Liver (tissue), 9 donors: Measurements from ENCODE around the gene TRIM58. TPM values are rescaled to one million over a fixed set of nuclear protein-coding genes. Genes with fewer than 3 reads are reported as not detected.

Experiments
- DNase-seq: peaks from one replicate; pipeline ENCODE4 v3.0.0-alpha.2; 2017; ENCODE audit warnings: low spot score
- H3K27ac ChIP-seq, 2 donors: one replicate each; pipeline ENCODE4 v1.7.0; 2013; ENCODE audit warnings: inconsistent platforms in 2 of 2, low read length in 2 of 2, control low read depth in 1 of 2, low read depth in 1 of 2, mild to moderate bottlenecking in 1 of 2
- H3K27me3 ChIP-seq, 4 donors: one replicate each; pipeline versions ENCODE4 v1.6.1 to v1.7.0; 2013; ENCODE audit warnings: low read length in 3 of 4, inconsistent platforms in 1 of 4, mild to moderate bottlenecking in 1 of 4, moderate library complexity in 1 of 4; ENCODE audit not compliant: control insufficient read depth in 4 of 4, insufficient read depth in 4 of 4
- H3K36me3 ChIP-seq, 4 donors: one replicate each; pipeline versions ENCODE4 v1.6.1 to v1.7.0; 2013; ENCODE audit warnings: low read length in 3 of 4, mild to moderate bottlenecking in 3 of 4, low read depth in 1 of 4, moderate library complexity in 1 of 4; ENCODE audit not compliant: control insufficient read depth in 4 of 4, insufficient read depth in 3 of 4
- H3K4me1 ChIP-seq, 4 donors: one replicate each; pipeline versions ENCODE4 v1.6.1 to v1.7.0; 2013; ENCODE audit warnings: low read length in 3 of 4, mild to moderate bottlenecking in 3 of 4, moderate library complexity in 1 of 4; ENCODE audit not compliant: control insufficient read depth in 4 of 4, insufficient read depth in 4 of 4
- H3K4me3 ChIP-seq, 3 donors: one replicate each; pipeline versions ENCODE4 v1.6.1 to v1.7.0; 2013; ENCODE audit warnings: low read length in 3 of 3, control low read depth in 1 of 3, low read depth in 1 of 3, mild to moderate bottlenecking in 1 of 3
- H3K9ac ChIP-seq, 2 donors: one replicate each; pipeline ENCODE4 v1.7.0; 2013; ENCODE audit warnings: low read length in 2 of 2, mild to moderate bottlenecking in 2 of 2, moderate library complexity in 2 of 2, control low read depth in 1 of 2, low read depth in 1 of 2
- H3K9me3 ChIP-seq, 4 donors: one replicate each; pipeline versions ENCODE4 v1.6.1 to v1.7.0; 2013; ENCODE audit warnings: low read length in 3 of 4; ENCODE audit not compliant: control insufficient read depth in 4 of 4
- ATF3 ChIP-seq: IDR thresholded peaks from 2 replicates; pipeline ENCODE4 v1.6.1; 2016; ENCODE audit warnings: antibody characterized with exemption
- CTCF ChIP-seq: fragments of 150-350 bp; IDR thresholded peaks from 2 replicates; pipeline ENCODE4 v1.5.1; 2017; ENCODE audit warnings: improper control_type of control experiment, low read depth, low read length; ENCODE audit not compliant: missing input control
- EGR1 ChIP-seq, 2 donors: IDR thresholded peaks; 2 replicates each; pipeline ENCODE4 v1.6.1; 2016 to 2018; ENCODE audit warnings: antibody characterized with exemption in 2 of 2, low read depth in 2 of 2
- FOXA1 ChIP-seq: IDR thresholded peaks from 2 replicates; pipeline ENCODE4 v1.6.1; 2016; ENCODE audit warnings: antibody characterized with exemption
- FOXA2 ChIP-seq: IDR thresholded peaks from 2 replicates; pipeline ENCODE4 v1.6.1; 2016; ENCODE audit warnings: antibody characterized with exemption
- GABPA ChIP-seq, 2 donors: IDR thresholded peaks in 1 of 2; conservative IDR thresholded peaks in 1 of 2; 2 replicates each; pipeline ENCODE4 v1.6.1; 2016; ENCODE audit warnings: antibody characterized with exemption in 2 of 2, mild to moderate bottlenecking in 1 of 2, moderate library complexity in 1 of 2
- HNF4G ChIP-seq: IDR thresholded peaks from 2 replicates; pipeline ENCODE4 v1.6.1; 2016; ENCODE audit warnings: antibody characterized with exemption
- JUND ChIP-seq, 2 donors: IDR thresholded peaks; 2 replicates each; pipeline ENCODE4 v1.6.1; 2016; ENCODE audit warnings: antibody characterized with exemption in 2 of 2
- MAX ChIP-seq: IDR thresholded peaks from 2 replicates; pipeline ENCODE4 v1.6.1; 2016; ENCODE audit warnings: antibody characterized with exemption
- NR2F2 ChIP-seq: IDR thresholded peaks from 2 replicates; pipeline ENCODE4 v1.6.1; 2016; ENCODE audit warnings: antibody characterized with exemption
- RAD21 ChIP-seq, 2 donors: IDR thresholded peaks; 2 replicates each; pipeline ENCODE4 v1.6.1; 2016; ENCODE audit warnings: antibody characterized with exemption in 2 of 2, mild to moderate bottlenecking in 2 of 2
- REST ChIP-seq: IDR thresholded peaks from 2 replicates; pipeline ENCODE4 v1.6.1; 2016; ENCODE audit warnings: antibody characterized with exemption, mild to moderate bottlenecking
- RXRA ChIP-seq, 2 donors: IDR thresholded peaks; 2 replicates each; pipeline ENCODE4 v1.6.1; 2017 to 2018; ENCODE audit warnings: antibody characterized with exemption in 2 of 2, mild to moderate bottlenecking in 1 of 2
- SP1 ChIP-seq: IDR thresholded peaks from 2 replicates; pipeline ENCODE4 v1.6.1; 2018; ENCODE audit warnings: antibody characterized with exemption, mild to moderate bottlenecking
- YY1 ChIP-seq: IDR thresholded peaks from 2 replicates; pipeline ENCODE4 v1.6.1; 2016; ENCODE audit warnings: antibody characterized with exemption, mild to moderate bottlenecking
- ZBTB33 ChIP-seq: IDR thresholded peaks from 2 replicates; pipeline ENCODE4 v1.6.1; 2016; ENCODE audit warnings: antibody characterized with exemption
- WGBS: extraction: QIAGEN DNeasy Blood & Tissue Kit; methylation state at CpG from one replicate; pipeline ENCODE4 v1.1.7; 2013; 5-methylcytosine and 5-hydroxymethylcytosine counted together
- polyA plus RNA-seq, 2 donors: library from polyadenylated mRNA; stranded (reverse) in 1 of 2; unstranded in 1 of 2; fragments of 200-250 nt in 1 of 2; fragments of >200 nt in 1 of 2; fragmentation: Nextera tagmentation in 1 of 2; extraction: Ambion mirVana in 1 of 2; gene quantifications; one replicate each; pipeline versions ENCODE4 v1.2.1 to v1.2.3, GENCODE V29; 2013 to 2015
- total RNA-seq, 2 donors: library from RNA; depleted of rRNA; stranded (reverse); fragments of >200 nt; gene quantifications; one replicate each; pipeline ENCODE4 v1.2.3, GENCODE V29; 2014
- donor health status: healthy.
- donor health status: healthy.
- donor health status: healthy.
- donor health status: healthy.
- donor health status: healthy.

TRIM58 gene
- total and polyA plus RNA-seq, 4 donors = 0.06 to 88.7 (median 0.14) TPM

- TF ChIP-seq HNF4G = no peak
These were observed 7.7 kb downstream of the TRIM58 start (continued) for GRCh38 chr1:247864644-247865043.

GRCh38 chr1:247865416-247865815 is 8.4 kb downstream of the TRIM58 start:
- H3K27ac ChIP-seq = no peak overlapping the region
- no peak overlapping the region for H3K9ac ChIP-seq
- H3K9me3 ChIP-seq = no peaks in the 10 kb centered on the region
- no peaks in the 10 kb centered on the region for H3K4me1 ChIP-seq
- 78% methylated on average over 6 of the region's 6 CpGs for WGBS
- H3K4me3 ChIP-seq = no peak overlapping the region
- DNase-seq = no peak
- TF ChIP-seq FOXA2 (no peak), GABPA (IDR thresholded peaks at IDR 0.05 in 1 of 2, conservative IDR thresholded peaks at IDR 0.05 in 1 of 2) (no peak), ZBTB33 (no peak), EGR1 (IDR thresholded peaks at IDR 0.05; ENCODE audit: low read depth in 2 of 2) (no peak), NR2F2 (no peak), RAD21 (IDR thresholded peaks at IDR 0.05) (no peak), CTCF (no peak), YY1 (no peak), HNF4G (no peak), FOXA1 (no peak), RXRA (IDR thresholded peaks at IDR 0.05) (no peak), REST (no peak), MAX (no peak), JUND (IDR thresholded peaks at IDR 0.05) (no peak), SP1 (no peak), ATF3 (no peak)
- no peaks in the 10 kb centered on the region for H3K36me3 ChIP-seq
- H3K27me3 ChIP-seq = no peaks in the 10 kb centered on the region
